Renal cortex interstitium (tissue), 11 donors: Measurements from ENCODE around the gene NPPA. TPM values are rescaled to one million over a fixed set of nuclear protein-coding genes. Genes with fewer than 3 reads are reported as not detected.

Source experiments
- DNase-seq, 11 donors: peaks; one replicate each; pipeline ENCODE4 v3.0.0-alpha.2; 2013; ENCODE audit warnings: low read depth in 9 of 11, low spot score in 4 of 11; ENCODE audit errors: extremely low read depth in 1 of 11
- polyA plus RNA-seq, 3 donors: library from polyadenylated mRNA; unstranded; fragments of 120-200 nt; gene quantifications; one replicate each; pipeline ENCODE4 v1.2.1, GENCODE V29; 2013; ENCODE audit not compliant: insufficient read length in 3 of 3

The NPPA gene
- polyA plus RNA-seq, 3 donors: 0.33 to 0.85 (median 0.50) TPM

GRCh38 chr1:11851180-11851579, 3.6 kb upstream of the NPPA start:
- DNase-seq: no peak

- DNase-seq: no peak
Observed at GRCh38 chr1:11850156-11850555, 2.6 kb upstream of the NPPA start.

- DNase-seq: no peak
Observed at GRCh38 chr1:11848373-11848700, 754 bp upstream of the NPPA start.

GRCh38 chr1:11845641-11846335, 1.8 kb downstream of the NPPA start:
- peak in 6 of 11 donors; percentile 30 to 58 (median 41) for DNase-seq

- peak in 3 of 11 donors; percentile 20 to 40 (median 27) for DNase-seq
Observed at GRCh38 chr1:11842154-11843041, 5.2 kb downstream of the NPPA start.

GRCh38 chr1:11841245-11842153, 6.1 kb downstream of the NPPA start:
- no peak for DNase-seq

GRCh38 chr1:11839727-11840705, 7.6 kb downstream of the NPPA start:
- DNase-seq: no peak

- peak in 7 of 11 donors; percentile 26 to 56 (median 44) for DNase-seq
Observed at GRCh38 chr1:11838349-11839272, 9.0 kb downstream of the NPPA start.

GRCh38 chr1:11837767-11838348, 9.7 kb downstream of the NPPA start:
- DNase-seq: no peak

- DNase-seq: no peak
Observed at GRCh38 chr1:11836955-11837766, 10.4 kb downstream of the NPPA start.

GRCh38 chr1:11835441-11836225, 11.9 kb downstream of the NPPA start:
- DNase-seq: no peak

GRCh38 chr1:11833900-11834299, 13.7 kb downstream of the NPPA start:
- no peak for DNase-seq

GRCh38 chr1:11833497-11833896, 14.1 kb downstream of the NPPA start:
- no peak for DNase-seq

- no peak for DNase-seq
Observed at GRCh38 chr1:11831945-11832725, 15.4 kb downstream of the NPPA start.

GRCh38 chr1:11828511-11828910, 19.1 kb downstream of the NPPA start:
- DNase-seq: no peak
